ENCODE measurements around the gene SAMD4B.
A peak's percentile ranks its signal among the peaks of the same experiment; 100 is the strongest.
"Not testable (repeated sequence)": the region's sequence is repeated elsewhere in the genome, so short reads cannot be mapped to it uniquely, and the experiment has no call there.

SAMD4B gene

DNA sequence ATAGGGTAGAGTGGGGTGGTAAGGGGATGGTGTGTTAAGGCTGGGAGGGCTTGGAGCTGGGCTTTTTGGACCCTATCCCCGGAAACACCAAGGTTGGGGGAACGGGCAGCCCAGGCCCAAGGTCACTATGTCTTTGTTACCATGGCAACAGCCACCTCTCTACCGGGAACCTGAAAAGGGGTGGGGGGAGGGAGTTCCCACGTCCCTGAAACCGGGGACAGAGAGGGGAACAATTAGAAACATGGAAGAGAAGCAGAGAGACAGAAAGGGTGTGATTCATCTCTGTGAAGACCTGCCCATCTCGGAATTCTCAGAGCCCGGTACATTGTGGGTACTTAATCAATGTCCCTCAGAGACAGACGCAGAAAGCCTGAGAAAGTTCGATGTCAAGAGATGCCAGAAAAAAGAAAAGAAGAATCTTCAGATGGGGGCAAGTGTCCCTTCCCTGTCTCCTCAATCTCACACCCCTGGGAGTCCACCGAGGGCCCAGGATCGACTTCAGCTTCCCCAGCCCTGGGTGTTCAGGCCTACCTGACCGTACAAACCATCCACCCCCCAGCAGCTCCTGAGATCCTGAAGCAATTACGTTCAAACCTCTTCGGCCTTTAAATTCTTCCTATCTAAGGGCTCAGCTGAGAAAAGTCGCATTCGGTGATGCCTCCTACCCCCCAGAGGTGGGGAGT, 14.7 kb upstream of the SAMD4B start:
- no peak for DNase-seq (ENCODE audit: low read depth)
- TF ChIP-seq, protein P1, sequence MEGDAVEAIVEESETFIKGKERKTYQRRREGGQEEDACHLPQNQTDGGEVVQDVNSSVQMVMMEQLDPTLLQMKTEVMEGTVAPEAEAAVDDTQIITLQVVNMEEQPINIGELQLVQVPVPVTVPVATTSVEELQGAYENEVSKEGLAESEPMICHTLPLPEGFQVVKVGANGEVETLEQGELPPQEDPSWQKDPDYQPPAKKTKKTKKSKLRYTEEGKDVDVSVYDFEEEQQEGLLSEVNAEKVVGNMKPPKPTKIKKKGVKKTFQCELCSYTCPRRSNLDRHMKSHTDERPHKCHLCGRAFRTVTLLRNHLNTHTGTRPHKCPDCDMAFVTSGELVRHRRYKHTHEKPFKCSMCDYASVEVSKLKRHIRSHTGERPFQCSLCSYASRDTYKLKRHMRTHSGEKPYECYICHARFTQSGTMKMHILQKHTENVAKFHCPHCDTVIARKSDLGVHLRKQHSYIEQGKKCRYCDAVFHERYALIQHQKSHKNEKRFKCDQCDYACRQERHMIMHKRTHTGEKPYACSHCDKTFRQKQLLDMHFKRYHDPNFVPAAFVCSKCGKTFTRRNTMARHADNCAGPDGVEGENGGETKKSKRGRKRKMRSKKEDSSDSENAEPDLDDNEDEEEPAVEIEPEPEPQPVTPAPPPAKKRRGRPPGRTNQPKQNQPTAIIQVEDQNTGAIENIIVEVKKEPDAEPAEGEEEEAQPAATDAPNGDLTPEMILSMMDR (IDR thresholded peaks at IDR 0.05; ENCODE audit: control insufficient read depth, insufficient read depth, low read depth, low read length, missing control alignments) = no peak
- no peak overlapping the region for H3K4me3 ChIP-seq (ENCODE audit: control insufficient read depth, low read depth, low read length)

DNA sequence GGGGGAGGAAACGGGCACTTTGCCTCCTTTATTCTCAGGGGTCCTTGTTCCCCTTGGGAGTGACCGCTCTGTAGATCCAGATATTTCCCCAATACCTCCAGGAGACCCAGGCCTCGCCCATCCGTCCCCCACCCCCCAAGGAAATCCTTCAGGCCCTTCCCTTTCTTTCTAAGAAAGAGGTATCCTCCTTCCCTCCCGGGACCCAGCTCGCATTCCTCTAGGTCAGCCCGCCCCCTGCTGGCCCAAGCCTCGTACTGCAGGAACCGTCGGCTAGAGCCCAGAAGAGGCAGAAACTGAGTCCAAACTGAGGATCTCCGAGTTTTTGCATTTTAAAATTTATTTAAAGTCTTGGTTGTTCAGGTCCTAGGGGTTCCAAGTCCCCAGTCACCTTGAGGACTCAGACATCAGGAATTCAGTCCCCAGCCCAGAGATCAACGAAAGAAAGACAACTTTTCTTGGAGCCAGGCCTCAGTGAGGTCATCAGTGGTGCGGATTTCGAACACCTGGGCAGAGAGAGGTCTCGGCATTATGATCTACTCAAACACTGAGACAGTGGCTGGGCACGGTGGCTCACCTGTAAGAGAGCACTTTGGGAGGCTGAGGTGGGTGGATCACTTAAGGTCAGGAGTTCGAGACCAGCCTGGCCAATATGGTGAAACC, 14.0 kb upstream of the SAMD4B start:
- no peak overlapping the region for H3K4me3 ChIP-seq (ENCODE audit: control insufficient read depth, low read depth, low read length)
- TF ChIP-seq, protein P1 (IDR thresholded peaks at IDR 0.05; ENCODE audit: control insufficient read depth, insufficient read depth, low read depth, low read length, missing control alignments) = peak; percentile 98
- peak; percentile 14 for DNase-seq (ENCODE audit: low read depth)

DNA sequence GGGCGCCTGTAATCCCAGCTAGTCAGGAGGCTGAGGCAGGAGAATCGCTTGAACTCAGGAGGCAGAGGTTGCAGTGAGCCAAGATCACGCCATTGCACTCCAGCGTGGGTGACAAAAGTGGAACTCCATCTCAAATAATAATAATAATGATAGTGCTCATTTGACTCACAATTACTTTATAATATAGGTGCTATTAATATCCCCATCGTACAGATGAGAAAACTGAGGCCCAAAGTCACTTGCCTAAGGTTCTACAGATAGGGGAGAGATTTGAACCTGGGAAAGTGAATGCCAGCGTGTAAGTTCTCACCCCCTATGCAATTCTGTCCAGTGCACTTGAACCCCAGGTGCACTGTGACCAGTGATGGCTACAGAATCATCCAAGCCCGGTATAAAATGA, 12.3 kb upstream of the SAMD4B start:
- no peak for DNase-seq (ENCODE audit: low read depth)
- no peak overlapping the region for H3K4me3 ChIP-seq (ENCODE audit: control insufficient read depth, low read depth, low read length)
- TF ChIP-seq, protein P1 (IDR thresholded peaks at IDR 0.05; ENCODE audit: control insufficient read depth, insufficient read depth, low read depth, low read length, missing control alignments) = no peak

- H3K4me3 ChIP-seq (ENCODE audit: control insufficient read depth, low read depth, low read length) = no peak overlapping the region
- DNase-seq (ENCODE audit: low read depth) = no peak
- TF ChIP-seq, protein P1 (IDR thresholded peaks at IDR 0.05; ENCODE audit: control insufficient read depth, insufficient read depth, low read depth, low read length, missing control alignments) = no peak
Measured at GRCh38 chr19:39332293-39332692, 9.9 kb upstream of the SAMD4B start.

DNA sequence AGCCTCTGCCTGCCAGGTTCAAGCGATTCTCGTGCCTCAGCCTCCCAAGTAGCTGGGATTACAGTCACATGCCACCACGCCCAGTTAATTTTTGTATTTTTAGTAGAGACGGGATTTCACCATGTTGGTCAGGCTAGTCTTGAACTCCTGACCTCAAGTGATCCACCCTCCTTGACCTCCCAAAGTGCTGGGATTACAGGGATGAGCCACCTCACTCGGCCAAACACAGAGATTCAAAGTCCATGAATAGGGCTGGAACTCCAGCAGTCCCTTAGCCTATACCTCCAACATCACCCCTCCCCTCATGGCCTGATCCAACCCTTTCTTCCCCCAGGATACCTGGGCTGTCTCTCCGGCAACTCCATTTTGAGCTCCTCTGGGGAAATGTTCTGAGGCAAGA, 9.5 kb upstream of the SAMD4B start:
- DNase-seq (ENCODE audit: low read depth); H3K4me3 ChIP-seq (ENCODE audit: control insufficient read depth, low read depth, low read length): not testable (repeated sequence)

- no peak for DNase-seq (ENCODE audit: low read depth)
- TF ChIP-seq, protein P1 (IDR thresholded peaks at IDR 0.05; ENCODE audit: control insufficient read depth, insufficient read depth, low read depth, low read length, missing control alignments) = no peak
- H3K4me3 ChIP-seq (ENCODE audit: control insufficient read depth, low read depth, low read length) = no peak overlapping the region
Measured at GRCh38 chr19:39333507-39333906, 8.7 kb upstream of the SAMD4B start.

GRCh38 chr19:39334444-39334976, 7.7 kb upstream of the SAMD4B start:
- DNase-seq (ENCODE audit: low read depth) = no peak
- no peak overlapping the region for H3K4me3 ChIP-seq (ENCODE audit: control insufficient read depth, low read depth, low read length)
- TF ChIP-seq, protein P1 (IDR thresholded peaks at IDR 0.05; ENCODE audit: control insufficient read depth, insufficient read depth, low read depth, low read length, missing control alignments) = no peak

Measured in AG09309 (cell line).